OCI-LY3 (cell line): ENCODE measurements around the gene AXIN2.
A peak's percentile ranks its signal among the peaks of the same experiment; 100 is the strongest.

ENCODE experiments used
- H2AFZ ChIP-seq: fragments of 200-600, 300-600 bp; shearing (Covaris generic); 2 replicates; pipeline ENCODE4 v1.6.0; 2014; ENCODE audit warnings: antibody characterized with exemption, low read depth, low read length
- H3K27ac ChIP-seq: fragments of 200-600, 300-600 bp; sonication (generic); 2 replicates; pipeline ENCODE4 v1.5.1; 2014; ENCODE audit warnings: mild to moderate bottlenecking, low read length, moderate library complexity, mixed read lengths
- H3K27me3 ChIP-seq: fragments of 200-600, 300-600 bp; sonication (generic); 2 replicates; pipeline ENCODE4 v1.6.1; 2014; ENCODE audit warnings: low read depth, low read length, mixed read lengths
- H3K36me3 ChIP-seq: fragments of 200-600, 300-600 bp; sonication (generic); replicated peaks from 2 replicates; pipeline ENCODE3; 2014; ENCODE audit warnings: low read depth, low read length, mixed read lengths
- H3K4me1 ChIP-seq: fragments of 300-600, 200-600 bp; sonication (generic); 2 replicates; pipeline ENCODE4 v1.6.1; 2014; ENCODE audit warnings: low read length, mixed read lengths
- H3K4me2 ChIP-seq: fragments of 200-600, 300-600 bp; sonication (generic); 2 replicates; pipeline ENCODE4 v1.6.1; 2014; ENCODE audit warnings: low read length, mixed read lengths
- H3K4me3 ChIP-seq: fragments of 300-600, 200-600 bp; sonication (generic); 2 replicates; pipeline ENCODE4 v1.5.1; 2014; ENCODE audit warnings: antibody characterized with exemption, mild to moderate bottlenecking, low read length, moderate library complexity
- H3K79me2 ChIP-seq: fragments of 300-600, 200-600 bp; shearing (Covaris generic); 2 replicates; pipeline ENCODE4 v1.6.1; 2014; ENCODE audit warnings: mild to moderate bottlenecking, low read length, mixed read lengths
- H3K9ac ChIP-seq: fragments of 300-600, 200-600 bp; shearing (Covaris generic); 2 replicates; pipeline ENCODE4 v1.6.0; 2014; ENCODE audit warnings: mild to moderate bottlenecking, low read length, moderate library complexity
- H3K9me3 ChIP-seq: fragments of 200-600, 300-600 bp; shearing (Covaris generic); 2 replicates; pipeline ENCODE4 v1.6.1; 2014; ENCODE audit warnings: low read length, mixed read lengths; ENCODE audit not compliant: insufficient read depth
- H4K20me1 ChIP-seq: fragments of 200-600, 300-600 bp; sonication (generic); 2 replicates; pipeline ENCODE4 v1.6.1; 2016; ENCODE audit warnings: low read length, mixed read lengths; ENCODE audit not compliant: insufficient read depth
- EZH2phosphoT487 ChIP-seq: fragments of 200-600 bp; shearing (Covaris generic); IDR thresholded peaks from 2 replicates; pipeline ENCODE4 v1.6.1; 2018; ENCODE audit warnings: antibody characterized with exemption, mixed run types, low read depth
- TF ChIP-seq, protein P1 (sequence below): fragments of 200-600, 300-600 bp; sonication (generic); IDR thresholded peaks from 2 replicates; pipeline ENCODE4 v1.5.1; 2014; ENCODE audit warnings: antibody characterized with exemption, low read length, low read depth

The AXIN2 gene

DNA sequence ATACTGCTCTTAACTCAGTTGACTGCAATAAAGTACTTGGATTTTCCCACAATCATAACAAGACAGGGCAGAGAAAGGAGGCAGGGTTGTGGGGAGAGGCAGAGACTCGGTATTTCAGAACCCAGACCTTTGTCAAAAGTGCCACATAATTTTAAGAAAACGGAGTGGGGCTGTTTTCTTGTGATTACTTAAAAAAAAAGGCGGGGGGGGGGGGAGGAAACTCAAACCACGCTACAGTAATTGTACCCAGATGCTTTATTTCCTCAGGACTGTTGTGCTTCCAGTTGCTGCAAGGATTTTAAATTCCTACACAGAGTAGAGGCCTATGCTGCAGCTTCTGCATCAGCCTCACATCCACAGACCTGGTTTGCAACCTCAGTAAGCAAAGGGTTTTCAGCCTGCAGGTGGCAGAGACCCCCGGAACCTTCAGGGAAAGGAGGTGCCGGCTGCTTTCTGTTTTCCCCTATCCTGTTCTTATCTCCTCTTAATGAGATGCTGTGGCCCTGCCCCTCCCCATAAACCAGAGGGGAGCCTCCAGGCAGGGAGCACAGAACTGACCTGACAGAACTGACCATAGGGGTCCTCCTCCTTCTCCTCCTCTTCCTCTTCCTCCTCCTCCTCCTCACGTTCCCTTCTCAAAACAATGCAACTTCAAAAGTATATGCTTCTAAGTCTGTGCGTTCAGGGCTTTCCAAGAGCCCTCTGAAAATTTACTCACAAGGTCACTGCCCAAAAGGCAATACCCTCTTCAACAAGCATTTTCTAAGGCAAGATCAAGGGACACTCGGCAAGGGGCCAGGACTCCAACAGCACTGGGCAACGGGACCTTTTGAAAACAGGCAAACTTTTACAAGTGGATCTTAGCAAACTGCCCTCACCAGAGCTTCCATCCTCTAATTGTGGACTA, 7.5 kb downstream of the AXIN2 start:
- Histone ChIP-seq H3K4me1 (peaks cover 27% of the 10 kb centered on the region), H3K4me2 (peak overlapping the region; percentile 69), H3K36me3 (no peaks in the 10 kb centered on the region), H3K79me2 (no peaks in the 10 kb centered on the region), H3K27ac (no peak overlapping the region), H3K9me3 (no peaks in the 10 kb centered on the region), H3K9ac (no peak overlapping the region), H4K20me1 (peaks cover 6% of the 10 kb centered on the region), H3K27me3 (no peaks in the 10 kb centered on the region), H2AFZ (no peak overlapping the region), H3K4me3 (peak overlapping the region; percentile 47)
- TF ChIP-seq, protein P1, sequence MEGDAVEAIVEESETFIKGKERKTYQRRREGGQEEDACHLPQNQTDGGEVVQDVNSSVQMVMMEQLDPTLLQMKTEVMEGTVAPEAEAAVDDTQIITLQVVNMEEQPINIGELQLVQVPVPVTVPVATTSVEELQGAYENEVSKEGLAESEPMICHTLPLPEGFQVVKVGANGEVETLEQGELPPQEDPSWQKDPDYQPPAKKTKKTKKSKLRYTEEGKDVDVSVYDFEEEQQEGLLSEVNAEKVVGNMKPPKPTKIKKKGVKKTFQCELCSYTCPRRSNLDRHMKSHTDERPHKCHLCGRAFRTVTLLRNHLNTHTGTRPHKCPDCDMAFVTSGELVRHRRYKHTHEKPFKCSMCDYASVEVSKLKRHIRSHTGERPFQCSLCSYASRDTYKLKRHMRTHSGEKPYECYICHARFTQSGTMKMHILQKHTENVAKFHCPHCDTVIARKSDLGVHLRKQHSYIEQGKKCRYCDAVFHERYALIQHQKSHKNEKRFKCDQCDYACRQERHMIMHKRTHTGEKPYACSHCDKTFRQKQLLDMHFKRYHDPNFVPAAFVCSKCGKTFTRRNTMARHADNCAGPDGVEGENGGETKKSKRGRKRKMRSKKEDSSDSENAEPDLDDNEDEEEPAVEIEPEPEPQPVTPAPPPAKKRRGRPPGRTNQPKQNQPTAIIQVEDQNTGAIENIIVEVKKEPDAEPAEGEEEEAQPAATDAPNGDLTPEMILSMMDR, result no peak
- no peak for TF ChIP-seq EZH2phosphoT487

DNA sequence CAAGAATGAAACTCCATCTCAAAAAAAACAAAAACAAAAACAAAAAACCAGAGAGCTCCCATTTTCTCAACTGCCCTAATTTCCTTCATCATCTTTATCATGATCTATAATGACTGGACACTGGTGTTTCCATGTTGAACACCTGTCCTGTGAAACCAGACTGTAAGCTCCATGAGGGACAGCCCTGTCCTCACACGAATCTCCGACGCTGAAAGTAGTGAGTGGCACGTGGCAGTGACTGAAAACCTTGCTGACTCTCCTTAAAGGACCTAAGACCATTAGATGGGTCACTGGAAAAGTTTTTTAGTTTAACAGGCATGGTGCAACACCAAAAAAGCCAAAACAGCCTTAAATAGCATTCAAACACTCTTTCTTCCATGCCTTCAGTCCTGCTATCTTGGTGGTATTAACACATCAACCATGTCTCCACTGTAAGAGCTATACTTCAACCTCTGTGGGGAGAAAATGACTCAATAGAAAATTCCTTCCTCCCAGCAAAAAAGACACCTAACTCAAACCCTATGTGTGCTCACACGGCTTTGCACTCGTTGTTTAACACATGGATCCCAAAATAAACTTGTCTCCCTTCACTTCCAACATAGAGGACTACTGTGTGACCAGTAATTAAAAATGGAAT, 8.3 kb downstream of the AXIN2 start:
- TF ChIP-seq, protein P1, result no peak
- no peak for TF ChIP-seq EZH2phosphoT487
- H4K20me1 ChIP-seq, result peaks cover 6% of the 10 kb centered on the region
- H3K4me1 ChIP-seq, result peaks cover 27% of the 10 kb centered on the region
- H3K9ac ChIP-seq, result no peak overlapping the region
- H3K36me3 ChIP-seq, result no peaks in the 10 kb centered on the region
- H3K27me3 ChIP-seq, result no peaks in the 10 kb centered on the region
- H2AFZ ChIP-seq, result no peak overlapping the region
- H3K27ac ChIP-seq, result no peak overlapping the region
- H3K4me3 ChIP-seq, result peak overlapping the region; percentile 47
- H3K9me3 ChIP-seq, result no peaks in the 10 kb centered on the region
- peak overlapping the region; percentile 69 for H3K4me2 ChIP-seq
- no peaks in the 10 kb centered on the region for H3K79me2 ChIP-seq

DNA sequence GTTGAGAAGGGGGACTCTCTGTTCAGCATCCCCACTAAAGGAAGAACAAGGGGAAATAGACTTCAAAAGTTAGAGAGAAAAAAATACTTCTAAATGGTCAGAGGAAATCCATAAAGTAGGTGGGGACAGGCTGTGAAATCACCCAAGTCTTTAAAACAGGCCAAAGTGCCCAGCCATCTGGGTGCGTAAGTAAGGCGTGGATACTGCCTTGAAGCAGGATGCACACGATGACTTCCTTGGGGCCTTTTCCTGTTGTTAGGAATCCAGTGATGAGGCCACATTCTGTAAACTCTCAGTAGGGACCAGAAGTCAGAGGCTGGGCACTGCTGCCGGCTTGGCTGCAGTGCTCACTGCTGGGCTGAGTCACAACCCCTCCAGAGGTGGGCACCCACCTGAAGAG, 9.2 kb downstream of the AXIN2 start:
- Histone ChIP-seq H3K36me3 (no peaks in the 10 kb centered on the region), H3K27ac (no peak overlapping the region), H3K4me2 (no peak overlapping the region), H3K4me1 (peaks cover 25% of the 10 kb centered on the region), H3K27me3 (no peaks in the 10 kb centered on the region), H4K20me1 (peaks cover 4% of the 10 kb centered on the region), H3K79me2 (no peaks in the 10 kb centered on the region), H3K9ac (no peak overlapping the region), H2AFZ (no peak overlapping the region), H3K9me3 (no peaks in the 10 kb centered on the region), H3K4me3 (no peak overlapping the region)
- TF ChIP-seq EZH2phosphoT487, result no peak
- TF ChIP-seq, protein P1, result no peak

DNA sequence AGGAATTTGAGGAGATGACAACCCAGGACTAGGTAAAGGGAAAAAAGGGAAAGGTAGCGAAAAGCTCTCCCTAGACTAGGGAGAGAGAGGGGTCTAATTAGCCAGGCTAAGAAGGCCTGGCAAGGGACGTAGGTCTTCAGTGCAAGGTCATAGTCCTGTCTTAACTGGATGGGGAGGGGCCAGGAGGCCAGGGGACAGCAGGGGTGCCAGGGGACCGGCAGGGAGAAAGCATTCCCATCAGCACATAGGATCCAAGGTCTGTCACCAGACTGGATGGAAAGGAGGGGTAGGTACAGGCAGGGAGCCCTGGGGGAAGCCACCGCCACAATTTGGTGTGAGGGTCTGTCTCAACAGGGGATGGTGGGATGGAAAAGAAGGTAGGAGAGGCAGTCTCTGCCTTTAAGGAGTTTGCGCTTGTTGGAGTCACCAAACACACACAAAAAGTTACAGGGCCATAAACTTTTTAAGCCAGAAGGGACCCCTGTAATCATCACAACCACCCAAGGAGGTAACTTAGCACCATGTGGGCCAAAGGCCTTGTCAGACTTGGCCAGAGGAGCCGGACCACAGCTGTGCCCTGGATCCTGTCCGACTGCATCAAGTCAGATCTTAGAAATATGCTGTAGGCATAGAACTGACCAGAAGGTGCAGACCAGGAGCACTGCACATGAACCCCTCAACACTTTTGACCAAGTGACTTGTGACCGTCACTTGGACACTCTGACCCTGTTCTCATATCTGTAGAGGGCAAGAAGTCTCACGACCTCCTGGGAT, 10.0 kb downstream of the AXIN2 start:
- Histone ChIP-seq H3K4me3 (no peak overlapping the region), H3K9ac (no peak overlapping the region), H4K20me1 (peaks cover 4% of the 10 kb centered on the region), H3K4me1 (peaks cover 17% of the 10 kb centered on the region), H3K27me3 (no peaks in the 10 kb centered on the region), H3K79me2 (no peaks in the 10 kb centered on the region), H3K36me3 (no peaks in the 10 kb centered on the region), H3K9me3 (no peaks in the 10 kb centered on the region), H3K4me2 (no peak overlapping the region), H3K27ac (no peak overlapping the region), H2AFZ (no peak overlapping the region)
- no peak for TF ChIP-seq EZH2phosphoT487
- TF ChIP-seq, protein P1, result no peak
